Panc1 (cell line): ENCODE results near the gene DIMT1.

Experiments used
- CTCF ChIP-seq: fragments of 450-650 bp; IDR thresholded peaks from 2 replicates; pipeline ENCODE4 v1.5.1; 2017; ENCODE audit warnings: mild to moderate bottlenecking
- REST ChIP-seq, 2 experiments: IDR thresholded peaks; 2 replicates each; pipeline ENCODE4 v1.6.1; 2011 to 2012; ENCODE audit warnings: low read depth in 2 of 2, control low read depth in 1 of 2, low read length in 1 of 2, mild to moderate bottlenecking in 1 of 2, moderate library complexity in 1 of 2; ENCODE audit not compliant: insufficient read depth in 1 of 2
- SIN3A ChIP-seq: IDR thresholded peaks from 2 replicates; pipeline ENCODE4 v1.6.1; 2012; ENCODE audit warnings: low read depth, mild to moderate bottlenecking, low read length, moderate library complexity, borderline replicate concordance; ENCODE audit not compliant: insufficient read depth
- TCF7L2 ChIP-seq: IDR thresholded peaks from 2 replicates; pipeline ENCODE4 v1.6.1; 2011; ENCODE audit warnings: mild to moderate bottlenecking, low read depth, low read length, inconsistent platforms

- no peak for TF ChIP-seq CTCF
- no peak for TF ChIP-seq REST (IDR thresholded peaks at IDR 0.05; ENCODE audit: insufficient read depth in 1 of 2, low read depth in 2 of 2, low read length in 1 of 2)
- no peak for TF ChIP-seq SIN3A
- no peak for TF ChIP-seq TCF7L2
Measured at GRCh38 chr5:62340392-62340791, 63.3 kb downstream of the DIMT1 start.
